Activated CD4-positive, alpha-beta T cell treated with anti-CD3 and anti-CD28 coated beads for 1 hour (primary cell): ENCODE measurements around the gene GATAD2B.
"Not testable (repeated sequence)": the region's sequence is repeated elsewhere in the genome, so short reads cannot be mapped to it uniquely, and the experiment has no call there.

Experiments
- DNase-seq: peaks from one replicate; pipeline ENCODE4 v3.0.0-alpha.2; 2020

The GATAD2B gene

DNA sequence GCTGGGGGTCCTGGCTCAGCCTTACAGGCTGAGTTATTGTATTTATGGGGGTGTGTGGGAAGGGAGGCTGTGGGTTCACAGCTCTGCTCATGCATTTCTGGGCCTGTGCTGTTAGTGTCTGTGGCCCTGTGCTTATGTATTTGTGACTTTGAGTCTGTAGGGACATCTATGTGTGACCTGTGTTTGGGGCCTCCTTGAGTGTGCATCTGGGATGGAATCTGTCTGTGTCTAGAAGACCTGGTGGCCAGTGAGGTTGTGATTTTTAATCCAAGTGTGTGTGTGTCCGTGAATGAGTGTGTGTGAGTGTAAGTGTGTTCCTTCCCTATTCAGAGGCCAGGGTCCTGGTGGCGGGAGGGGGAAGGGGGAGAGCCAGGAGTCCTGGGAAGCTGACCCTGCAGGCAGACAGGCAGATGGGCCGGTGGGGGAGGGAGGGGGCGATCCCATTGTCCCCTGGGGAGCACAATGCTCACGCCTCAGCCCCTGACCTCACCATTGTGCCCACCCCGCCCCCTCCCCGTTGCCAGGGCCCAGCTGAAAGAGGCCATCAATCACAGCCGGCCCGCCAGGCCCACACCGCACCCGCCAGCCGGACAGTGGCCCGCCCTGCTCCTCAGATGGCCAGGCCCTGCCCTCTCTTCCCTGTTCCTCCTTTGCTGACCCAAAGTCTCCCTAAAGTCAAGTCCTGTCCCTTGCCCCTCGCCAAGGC, 128.0 kb downstream of the GATAD2B start:
- no peak for DNase-seq

GRCh38 chr1:153793973-153794615, 128.7 kb downstream of the GATAD2B start:
- no peak for DNase-seq

DNA sequence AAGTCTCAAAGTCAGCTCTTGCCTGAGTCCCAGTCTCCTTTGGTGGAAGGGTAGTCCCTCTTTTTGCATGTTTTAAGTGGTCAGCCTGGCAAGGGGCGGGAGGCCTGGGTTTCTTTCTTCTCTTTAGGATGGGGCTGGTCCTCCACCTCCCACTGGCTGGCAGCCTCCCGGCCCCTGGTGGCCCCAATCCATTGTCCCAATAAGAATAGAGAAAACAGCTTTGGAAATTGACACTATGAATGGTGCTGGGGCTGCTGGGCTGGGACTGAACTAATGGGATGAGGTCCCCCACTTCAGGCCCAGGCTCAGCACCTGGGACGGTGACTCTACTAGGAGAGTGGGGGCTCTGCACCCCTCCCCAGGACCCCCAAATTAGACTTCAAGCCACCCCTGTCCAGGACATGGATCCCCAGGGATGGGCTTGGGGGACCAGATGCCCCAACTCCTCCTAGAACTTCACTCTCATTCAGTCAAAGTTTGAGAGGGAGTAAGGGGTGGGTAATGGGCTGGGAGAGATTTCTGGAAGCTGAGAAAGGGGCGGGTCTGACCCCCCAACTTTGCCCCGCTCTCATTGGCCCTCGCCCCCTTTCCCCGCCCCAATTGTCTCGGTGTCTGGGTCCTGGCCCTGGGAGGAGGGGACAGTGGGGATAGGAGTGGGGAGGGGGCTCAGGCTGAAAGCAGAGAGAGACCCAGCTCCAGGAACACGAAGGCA, 129.4 kb downstream of the GATAD2B start:
- no peak for DNase-seq

DNA sequence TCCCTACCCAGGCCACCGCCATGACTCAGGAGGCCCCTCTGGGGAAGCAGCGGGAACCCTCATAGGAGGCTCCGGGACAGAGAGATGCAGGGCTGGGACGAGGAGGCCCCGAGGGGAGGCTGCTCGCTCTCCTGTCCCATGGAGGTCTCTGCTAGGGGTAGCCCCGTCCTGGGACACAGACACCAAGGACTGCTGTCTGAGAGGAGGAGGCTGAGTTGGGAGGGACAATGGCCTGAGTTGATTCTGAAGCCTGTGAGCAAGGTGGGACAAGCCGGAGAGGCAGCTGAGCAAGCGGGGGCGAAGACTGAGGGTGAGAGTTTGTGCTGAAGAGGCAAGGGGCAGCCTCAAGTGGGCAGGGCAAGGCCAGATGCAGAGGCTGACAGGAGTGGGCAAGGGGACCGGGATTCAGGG, 130.1 kb downstream of the GATAD2B start:
- no peak for DNase-seq

DNA sequence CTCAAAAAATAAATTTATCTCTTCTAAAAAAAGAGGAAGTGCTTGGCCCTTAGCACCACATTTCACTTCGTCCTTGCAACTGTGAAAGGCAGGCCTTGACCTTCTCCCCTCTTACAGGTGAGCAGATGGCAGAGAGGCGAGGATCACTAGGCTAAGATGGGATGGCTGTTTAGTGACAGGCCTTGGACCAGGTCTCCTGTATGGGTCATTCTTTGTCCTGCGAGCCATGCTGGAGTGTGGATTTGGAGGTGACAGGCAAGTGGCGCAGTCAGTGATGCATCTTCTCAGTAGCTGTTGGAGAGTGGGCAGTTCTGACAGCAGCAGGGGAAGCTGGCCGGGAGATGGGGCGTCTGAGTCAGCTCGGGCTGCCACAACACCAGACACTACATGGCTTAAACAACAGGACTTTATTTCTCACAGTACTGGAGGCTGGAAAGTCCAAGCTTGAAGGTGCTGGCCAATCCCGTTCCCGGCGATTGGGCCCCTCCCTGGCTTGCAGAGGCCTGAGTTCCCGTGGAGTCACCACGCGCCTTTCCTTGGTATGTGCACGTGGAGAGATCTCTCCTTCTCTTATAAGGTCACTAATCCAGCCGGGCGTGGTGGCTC, 131.0 kb downstream of the GATAD2B start:
- no peak for DNase-seq

DNA sequence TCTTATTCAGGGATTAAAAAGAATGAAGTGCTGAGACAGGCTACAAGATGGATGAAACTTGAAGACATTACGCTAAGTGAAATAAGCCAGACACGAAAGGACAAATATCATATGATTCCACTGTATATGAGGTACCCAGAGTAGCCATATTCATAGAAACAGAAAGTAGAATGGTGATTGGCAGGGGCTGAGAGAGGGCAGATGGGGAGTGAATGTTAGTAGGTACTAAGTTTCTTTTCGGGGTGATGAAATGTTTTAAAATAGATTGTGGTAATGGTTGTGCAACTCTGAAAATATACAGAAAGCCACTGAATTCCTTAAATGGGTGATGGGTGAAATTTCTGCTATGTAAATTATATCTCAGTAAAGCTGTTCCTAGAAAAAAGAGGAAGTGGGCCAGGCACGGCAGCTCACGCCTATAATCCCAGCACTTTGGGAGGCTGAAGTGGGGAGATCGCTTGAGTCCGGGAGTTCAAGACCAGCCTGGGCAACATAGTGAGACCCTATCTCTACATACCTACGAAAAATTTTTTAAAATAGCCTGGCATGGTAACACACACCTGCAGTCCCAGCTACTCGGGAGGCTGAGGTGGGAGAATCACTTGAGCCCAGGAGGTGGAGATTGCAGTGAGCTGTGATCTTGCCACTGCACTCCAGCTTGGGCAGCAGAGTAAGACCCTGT, 131.7 kb downstream of the GATAD2B start:
- DNase-seq: no peak

DNA sequence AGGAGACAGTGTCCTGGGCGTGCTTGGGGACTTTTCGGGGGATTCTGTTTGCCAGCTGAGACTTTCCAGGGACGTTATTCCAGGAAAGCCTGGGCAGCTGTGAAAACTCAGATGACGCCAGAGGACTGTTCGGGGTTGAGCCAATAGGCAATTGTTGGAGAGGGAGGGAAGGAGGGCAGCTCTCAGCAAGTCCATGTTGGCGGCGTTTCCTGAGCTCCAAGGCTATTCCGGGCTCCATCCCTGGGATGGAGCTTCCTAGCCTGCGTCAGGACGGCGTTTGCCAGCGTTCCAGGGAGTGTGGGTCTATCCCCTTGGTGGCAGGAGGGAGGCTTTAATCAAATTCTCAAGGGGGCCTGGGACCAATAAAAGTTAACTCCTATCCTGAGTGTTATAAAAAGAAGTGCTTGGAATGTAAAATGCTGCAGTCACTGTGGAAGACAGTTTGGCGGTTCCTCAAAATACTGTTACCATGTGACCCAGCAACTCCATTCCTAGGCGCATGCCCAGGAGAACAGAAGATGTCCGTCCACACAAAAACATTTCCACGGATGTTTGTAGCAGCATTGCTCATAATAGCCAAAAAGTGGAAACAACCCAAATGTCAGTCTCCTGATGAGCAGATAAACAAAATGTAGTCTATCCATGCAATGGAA, 132.3 kb downstream of the GATAD2B start:
- DNase-seq: no peak

GRCh38 chr1:153789478-153790034, 133.2 kb downstream of the GATAD2B start:
- DNase-seq: no peak

DNA sequence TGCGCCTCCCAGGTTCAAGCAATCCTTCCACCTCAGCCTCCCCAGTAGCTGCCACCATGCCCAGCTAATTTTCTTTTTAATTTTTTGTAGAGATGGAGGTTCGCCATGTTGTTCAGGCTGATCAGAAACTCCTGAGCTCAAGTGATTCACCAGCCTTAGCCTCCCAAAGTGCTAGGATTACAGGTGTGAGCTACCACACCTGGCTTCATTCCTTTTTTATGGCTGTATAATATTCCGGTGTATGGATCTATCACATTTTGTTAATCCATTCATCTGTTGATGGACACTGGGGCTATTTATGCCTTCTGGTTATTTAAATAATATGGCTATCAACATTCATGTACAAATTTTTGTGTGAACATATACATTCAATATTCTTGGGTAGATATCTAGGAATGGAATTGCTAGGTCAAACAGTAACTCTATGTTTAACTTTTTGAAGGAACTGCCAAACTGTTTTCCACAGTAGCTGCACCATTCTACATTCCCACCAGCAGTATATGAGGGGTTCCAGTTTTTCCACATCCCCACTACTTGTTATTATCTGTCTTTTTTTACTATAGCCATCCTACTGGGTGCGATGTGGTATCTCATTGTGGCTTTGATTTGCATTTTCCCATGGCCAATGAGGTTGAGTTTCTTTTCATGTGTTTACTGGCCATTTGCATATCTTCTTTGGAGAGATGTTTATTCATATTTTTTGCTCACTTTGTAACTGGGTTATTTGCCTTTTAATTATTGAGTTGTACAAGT, 136.6 kb downstream of the GATAD2B start:
- no peak for DNase-seq

GRCh38 chr1:153783233-153784190, 139.3 kb downstream of the GATAD2B start:
- DNase-seq: peak; percentile 87

DNA sequence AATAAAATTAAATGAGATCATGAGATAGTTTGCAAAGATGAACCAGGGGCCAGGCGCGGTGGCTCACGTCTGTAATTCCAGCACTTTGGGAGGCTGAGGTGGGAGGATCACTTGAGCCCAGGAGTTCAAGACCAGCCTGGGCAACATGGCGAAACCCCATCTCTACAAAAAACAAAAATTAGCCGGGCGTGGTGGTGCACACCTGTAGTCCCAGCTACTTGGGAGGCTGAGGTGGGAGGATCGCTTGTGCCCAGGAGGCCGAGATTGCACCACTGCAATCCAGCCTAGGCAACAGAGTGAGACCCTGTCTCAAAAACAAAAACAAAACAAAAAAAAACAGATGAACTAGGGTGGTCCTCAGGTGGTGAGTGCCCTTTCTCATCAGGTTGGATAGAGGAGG, 140.1 kb downstream of the GATAD2B start:
- not testable (repeated sequence) for DNase-seq

- no peak for DNase-seq
These were observed 142.2 kb downstream of the GATAD2B start for GRCh38 chr1:153780551-153780950.

- no peak for DNase-seq
These were observed 142.8 kb downstream of the GATAD2B start for GRCh38 chr1:153779781-153780541.

DNA sequence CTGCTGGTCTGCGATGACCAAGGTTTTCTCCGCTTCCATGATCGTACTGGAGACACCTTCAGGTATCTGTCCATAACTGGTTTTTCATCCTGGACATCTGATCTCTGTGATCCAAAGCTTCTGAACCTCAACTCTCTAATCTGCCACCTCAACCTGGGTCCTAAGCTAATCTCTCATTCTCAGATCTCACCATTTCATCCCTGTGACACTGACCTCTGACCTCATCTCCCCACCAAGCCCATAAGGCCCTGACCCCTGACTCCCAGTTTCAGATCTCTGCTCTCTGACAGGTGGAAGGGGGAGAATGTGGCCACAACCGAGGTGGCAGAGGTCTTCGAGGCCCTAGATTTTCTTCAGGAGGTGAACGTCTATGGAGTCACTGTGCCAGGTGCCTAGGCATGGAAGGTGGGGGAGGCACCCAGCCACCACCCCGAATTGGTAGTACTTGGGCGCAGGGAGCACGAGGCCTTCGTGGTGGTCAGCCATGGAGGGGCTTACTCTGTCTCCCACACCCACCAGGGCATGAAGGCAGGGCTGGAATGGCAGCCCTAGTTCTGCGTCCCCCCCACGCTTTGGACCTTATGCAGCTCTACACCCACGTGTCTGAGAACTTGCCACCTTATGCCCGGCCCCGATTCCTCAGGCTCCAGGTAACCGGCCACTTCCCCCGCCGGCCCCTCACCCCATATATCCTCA, 143.8 kb downstream of the GATAD2B start:
- no peak for DNase-seq

GRCh38 chr1:153778051-153778823, 144.5 kb downstream of the GATAD2B start:
- no peak for DNase-seq

- no peak for DNase-seq
These were observed 145.1 kb downstream of the GATAD2B start for GRCh38 chr1:153777648-153778047.

GRCh38 chr1:153776845-153777370, 145.9 kb downstream of the GATAD2B start:
- no peak for DNase-seq

DNA sequence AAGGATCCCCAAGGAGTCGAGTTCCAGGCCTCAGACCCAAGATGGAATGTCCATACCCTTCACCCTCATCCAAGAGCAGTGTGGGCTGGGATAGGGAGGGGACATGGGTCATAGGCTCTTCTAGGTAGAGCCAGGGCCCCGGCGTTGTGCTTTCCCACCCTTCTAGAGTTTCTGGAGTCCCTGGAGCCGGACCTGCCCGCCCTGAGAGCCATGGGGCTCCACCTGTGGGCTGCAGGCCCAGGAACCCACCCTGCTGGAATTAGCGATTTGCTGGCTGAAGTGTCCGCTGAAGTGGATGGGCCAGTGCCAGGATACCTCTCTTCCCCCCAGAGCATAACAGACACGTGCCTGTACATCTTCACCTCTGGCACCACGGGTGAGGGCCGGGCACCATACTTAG, 146.4 kb downstream of the GATAD2B start:
- DNase-seq: no peak
